Stimulated activated CD8-positive, alpha-beta memory T cell treated with anti-CD3 and anti-CD28 coated beads, Interleukin-4, amount 100 ng/mL, for 4 hours (primary cell): ENCODE results near the gene ZBTB42.

Experiments used
- DNase-seq, 2 donors: peaks; one replicate each; pipeline ENCODE4 v3.0.0-alpha.2; 2020; ENCODE audit warnings: low read depth in 2 of 2, low spot score in 1 of 2

Gene ZBTB42

DNA sequence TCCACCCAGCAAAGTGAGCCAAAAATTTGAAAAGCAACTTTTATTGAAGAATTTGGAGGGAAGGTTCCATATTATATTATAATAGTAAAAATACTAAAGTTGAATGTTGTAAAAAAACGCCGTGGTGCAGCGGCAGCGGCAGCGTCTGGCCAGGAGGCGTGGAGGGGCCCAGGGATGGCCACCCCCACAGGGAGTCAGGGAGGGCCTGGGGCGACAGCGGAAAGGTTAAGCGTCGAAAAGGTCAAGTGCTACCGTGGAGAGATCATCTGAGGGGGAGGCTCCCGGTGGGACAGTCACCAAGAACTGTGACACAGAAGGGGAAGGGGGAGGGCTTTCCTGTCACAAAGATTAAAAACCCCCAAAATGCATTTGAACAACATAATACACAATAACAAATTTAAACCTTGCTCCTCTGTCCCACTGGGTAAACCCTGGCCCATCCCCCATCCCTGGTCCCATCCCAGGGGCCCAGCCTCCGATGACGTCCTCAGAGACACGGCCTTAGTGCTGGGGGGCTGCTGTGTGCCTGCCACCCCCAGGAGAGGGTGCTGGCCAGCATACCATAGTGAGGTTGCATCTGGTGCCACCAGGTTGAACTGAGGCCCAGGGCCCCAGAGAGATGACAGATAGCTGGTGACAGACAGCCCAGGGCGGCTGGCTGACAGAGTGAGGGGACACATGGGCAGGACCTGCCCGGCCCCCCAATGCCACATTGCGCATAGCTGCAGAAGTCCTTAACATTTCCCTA, 31.4 kb upstream of the ZBTB42 start:
- no peak for DNase-seq

DNA sequence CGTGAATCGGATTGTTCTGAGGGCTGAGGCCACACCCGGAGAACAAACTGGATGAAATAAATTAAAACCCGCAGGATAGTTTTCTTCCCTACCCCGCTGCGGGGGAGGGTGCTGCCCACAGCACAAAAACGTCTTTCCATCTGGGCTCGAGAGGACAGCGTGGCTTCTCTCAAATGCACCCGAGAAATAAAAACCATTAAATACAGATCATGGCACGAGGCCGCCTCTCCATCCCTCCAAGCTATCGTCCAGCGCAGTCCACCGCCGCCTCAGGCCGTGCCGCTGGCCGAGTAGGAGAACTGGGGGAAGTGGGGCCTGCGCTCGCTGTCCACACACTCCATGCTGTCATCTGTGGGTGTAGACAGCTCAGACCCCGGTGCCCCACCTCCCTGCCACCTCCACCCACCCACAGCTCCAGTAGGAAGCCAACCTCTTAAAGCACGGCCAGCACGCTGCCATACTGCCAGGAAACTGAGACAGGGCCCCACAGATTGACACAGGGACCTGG, 30.8 kb upstream of the ZBTB42 start:
- no peak for DNase-seq

GRCh38 chr14:104770851-104771272, 30.0 kb upstream of the ZBTB42 start:
- no peak for DNase-seq

- DNase-seq = no peak
Measured at GRCh38 chr14:104771374-104771773, 29.5 kb upstream of the ZBTB42 start.

GRCh38 chr14:104771918-104772706, 28.8 kb upstream of the ZBTB42 start:
- no peak for DNase-seq

DNA sequence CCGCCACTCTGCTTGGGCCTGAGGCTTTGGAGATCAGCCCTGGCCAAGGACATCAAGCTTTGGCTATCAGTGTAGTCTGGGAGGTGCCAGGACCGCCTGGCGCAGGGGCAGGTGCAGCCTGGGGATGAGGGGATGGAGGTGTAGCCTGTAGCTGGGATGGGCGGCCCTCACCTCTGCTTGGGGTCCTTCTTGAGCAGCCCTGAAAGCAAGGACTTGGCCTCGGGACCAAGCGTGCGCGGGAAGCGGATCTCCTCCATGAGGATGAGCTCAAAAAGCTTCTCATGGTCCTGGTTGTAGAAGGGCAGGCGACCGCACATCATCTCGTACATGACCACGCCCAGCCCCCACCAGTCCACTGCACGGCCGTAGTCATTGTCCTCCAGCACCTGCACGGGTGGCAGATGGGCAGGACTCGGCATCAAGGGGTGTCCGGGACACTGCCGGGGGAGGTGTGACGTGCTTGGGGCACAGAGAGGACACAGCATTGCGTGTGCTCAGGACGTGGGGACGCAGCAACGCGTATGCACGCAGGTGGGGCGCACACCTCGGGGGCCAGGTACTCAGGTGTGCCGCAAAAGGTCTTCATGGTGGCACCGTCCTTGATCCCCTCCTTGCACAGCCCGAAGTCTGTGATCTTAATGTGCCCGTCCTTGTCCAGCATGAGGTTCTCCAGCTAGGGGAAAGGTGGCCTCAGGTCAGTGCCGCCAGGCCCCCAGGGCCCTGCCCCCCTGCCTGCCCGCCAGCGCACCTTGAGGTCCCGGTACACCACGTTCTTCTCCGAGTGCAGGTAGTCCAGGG, 28.0 kb upstream of the ZBTB42 start:
- DNase-seq = no peak

- no peak for DNase-seq
Measured at GRCh38 chr14:104773505-104774452, 27.1 kb upstream of the ZBTB42 start.

GRCh38 chr14:104774453-104775072, 26.3 kb upstream of the ZBTB42 start:
- no peak for DNase-seq

GRCh38 chr14:104775073-104775489, 25.8 kb upstream of the ZBTB42 start:
- no peak for DNase-seq

GRCh38 chr14:104776481-104776880, 24.4 kb upstream of the ZBTB42 start:
- DNase-seq = no peak

DNA sequence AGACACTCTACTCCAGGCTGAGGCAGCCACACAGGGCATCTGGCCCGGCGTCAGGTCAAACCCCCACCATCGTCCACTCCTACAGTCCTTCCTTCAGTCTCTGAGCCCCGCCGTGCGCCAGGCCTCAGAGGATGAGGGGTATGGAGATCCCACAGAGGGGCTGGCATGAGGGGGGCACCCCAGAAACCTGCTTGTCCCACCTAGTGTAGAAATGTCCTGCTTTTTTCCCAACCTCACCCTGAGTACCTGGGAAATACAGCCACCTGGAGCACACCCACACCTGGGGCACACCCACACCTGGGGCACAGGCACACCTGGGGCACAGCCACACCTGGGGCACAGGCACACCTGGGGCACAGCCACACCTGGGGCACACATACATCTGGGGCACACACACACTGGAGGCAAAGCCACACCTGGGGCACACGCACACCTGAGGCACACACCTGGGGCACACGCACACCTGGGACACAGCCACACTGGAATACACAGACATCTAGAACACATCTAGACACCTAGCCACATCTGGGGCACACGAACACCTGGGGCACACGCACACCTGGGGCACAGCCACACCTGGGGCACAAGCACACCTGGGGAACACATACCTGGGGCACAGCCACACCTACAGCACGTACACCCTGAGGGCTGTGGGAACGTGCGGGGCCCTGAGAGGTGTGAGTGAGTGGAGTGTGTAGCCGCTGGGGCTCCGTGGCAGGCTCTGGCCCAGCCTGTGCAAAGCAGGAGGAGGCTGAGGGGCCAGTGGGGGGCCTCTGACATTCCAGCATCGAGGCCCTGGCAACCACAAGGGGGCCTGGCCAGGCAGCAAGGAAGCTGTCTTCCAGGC, 23.7 kb upstream of the ZBTB42 start:
- DNase-seq = no peak

GRCh38 chr14:104777808-104778249, 23.1 kb upstream of the ZBTB42 start:
- DNase-seq = no peak

DNA sequence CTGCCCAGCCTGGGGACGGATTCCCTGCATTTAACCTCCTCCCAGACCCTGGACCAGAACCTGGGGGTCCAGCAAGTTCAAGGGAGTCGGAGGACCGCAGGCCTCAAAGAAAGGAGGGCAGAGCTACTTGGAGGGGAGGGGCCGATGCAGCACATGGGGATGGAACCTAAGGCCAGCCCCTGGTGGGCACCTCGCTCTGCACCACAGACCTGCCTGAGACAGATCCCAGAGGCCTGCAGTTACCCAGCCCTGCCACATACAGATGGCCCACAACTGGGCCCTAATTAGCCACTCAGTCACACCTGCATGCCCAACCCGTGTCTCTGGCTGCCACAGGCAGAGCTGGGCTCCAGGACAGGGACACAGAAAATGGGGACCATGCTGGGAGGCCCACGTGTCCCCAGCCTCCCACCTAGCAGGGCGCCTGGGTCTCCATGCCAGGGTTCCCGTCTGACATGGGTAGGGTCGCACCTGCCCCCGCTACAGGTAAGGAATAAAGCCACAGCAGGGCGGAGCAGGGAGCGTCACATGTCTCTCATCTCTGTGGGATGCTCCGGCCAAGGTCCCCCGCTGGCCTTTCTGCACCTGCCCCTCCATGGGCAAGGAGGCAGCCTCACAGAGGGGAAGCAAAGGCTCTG, 22.1 kb upstream of the ZBTB42 start:
- DNase-seq = no peak

DNA sequence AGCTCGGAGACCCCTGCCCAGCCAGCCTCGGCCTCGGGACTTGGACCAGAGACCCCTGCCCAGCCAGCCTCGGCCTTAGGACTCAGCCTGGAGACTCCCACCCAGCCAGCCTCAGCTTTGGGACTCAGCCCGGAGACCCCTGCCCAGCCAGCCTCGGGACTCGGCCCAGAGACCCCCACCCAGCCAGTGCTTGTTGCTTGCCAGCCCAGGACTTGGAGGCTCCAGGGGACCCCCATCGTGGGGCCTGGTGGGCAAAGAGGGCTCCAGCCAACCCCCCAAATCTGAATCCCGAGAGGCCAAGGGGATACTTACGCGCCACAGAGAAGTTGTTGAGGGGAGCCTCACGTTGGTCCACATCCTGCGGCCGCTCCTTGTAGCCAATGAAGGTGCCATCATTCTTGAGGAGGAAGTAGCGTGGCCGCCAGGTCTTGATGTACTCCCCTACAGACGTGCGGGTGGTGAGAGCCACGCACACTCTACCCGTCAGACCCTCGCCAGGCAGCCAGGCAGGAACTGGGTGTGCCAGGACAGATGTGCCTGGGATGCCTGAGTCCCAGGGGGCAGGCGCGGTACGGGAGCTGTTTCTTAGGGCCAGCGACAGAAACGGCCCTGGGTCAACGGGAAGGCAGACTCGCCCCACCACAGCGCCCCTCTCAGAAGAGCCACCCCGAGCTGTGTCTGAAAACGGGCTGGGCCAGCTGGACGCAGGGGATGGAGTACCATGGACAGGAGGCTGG, 21.0 kb upstream of the ZBTB42 start:
- DNase-seq = no peak

DNA sequence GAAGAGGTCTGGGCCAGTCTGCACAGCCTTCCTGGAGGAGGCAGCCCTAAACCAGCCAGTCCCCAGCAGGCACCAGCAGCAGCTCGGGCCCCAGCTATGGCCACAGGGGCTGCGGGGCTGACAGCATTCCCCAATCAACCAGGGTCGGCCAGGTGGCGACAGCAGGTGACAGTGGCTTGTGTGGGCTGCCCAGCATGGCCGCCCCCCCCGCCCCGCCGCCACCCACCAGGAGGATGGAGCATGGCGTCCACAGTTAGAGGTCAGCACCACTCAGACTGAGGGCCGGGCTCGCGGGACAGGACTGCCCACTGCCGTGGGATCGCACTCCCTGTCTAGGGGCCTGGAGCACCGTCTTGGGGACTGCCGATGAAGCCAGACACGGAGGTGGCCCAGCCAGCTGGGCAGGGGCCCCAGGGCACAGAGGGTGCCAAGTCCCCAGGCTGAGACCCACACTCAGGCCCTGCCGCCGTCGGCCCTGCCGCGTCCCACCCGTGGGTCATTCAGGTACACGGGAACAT, 20.3 kb upstream of the ZBTB42 start:
- no peak for DNase-seq

DNA sequence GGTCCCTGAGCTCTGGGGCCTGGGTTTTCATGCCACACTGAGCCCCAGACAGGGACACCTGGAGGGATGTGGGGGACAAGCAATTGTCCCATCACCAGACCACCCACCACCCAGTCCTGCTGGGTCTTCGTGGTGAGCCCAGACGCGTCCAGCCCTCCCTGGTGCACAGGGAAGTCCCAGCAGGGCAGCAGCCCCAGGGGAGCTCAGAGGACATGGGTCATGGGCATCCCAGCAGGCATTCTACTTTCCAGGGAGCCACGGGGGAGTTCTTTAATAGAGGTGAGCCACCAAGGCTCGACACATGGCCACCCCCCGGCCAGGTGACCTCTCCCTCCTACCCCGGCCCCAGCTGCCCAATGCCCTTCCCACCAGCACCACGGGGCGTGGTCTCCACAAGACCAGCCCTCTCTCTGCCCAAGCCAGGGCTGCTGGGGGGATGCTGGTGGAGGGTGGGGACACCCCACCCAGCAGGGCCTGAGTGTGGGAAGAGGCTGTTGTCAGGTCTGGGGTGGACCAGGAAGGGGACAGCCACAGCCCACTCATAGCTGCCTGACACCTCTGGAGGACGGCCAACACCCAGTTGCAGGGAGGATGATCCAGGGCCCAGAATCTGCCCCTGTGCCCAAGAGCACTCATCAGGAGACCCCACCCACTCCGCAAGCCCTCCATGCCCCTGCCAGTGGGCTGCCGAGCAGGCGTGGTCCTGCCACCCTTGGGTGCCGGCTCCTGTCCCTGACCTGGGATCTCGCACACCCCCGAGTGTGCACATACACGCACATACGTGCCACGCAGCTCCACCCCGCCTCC, 19.4 kb upstream of the ZBTB42 start:
- no peak for DNase-seq
